Activated CD4-positive, CD25-positive, alpha-beta regulatory T cell treated with anti-CD3 and anti-CD28 coated beads, Interleukin-2, amount 50 U/mL, for 16 hours (primary cell): ENCODE measurements around the gene EFNA3.

Experiments used
- DNase-seq: peaks from one replicate; pipeline ENCODE4 v3.0.0-alpha.2; 2020; ENCODE audit warnings: low read depth, low spot score

Gene EFNA3

GRCh38 chr1:155131285-155131684 is 52.6 kb downstream of the EFNA3 start:
- no peak for DNase-seq

- no peak for DNase-seq
Measured at GRCh38 chr1:155131856-155132255, 53.2 kb downstream of the EFNA3 start.

DNA sequence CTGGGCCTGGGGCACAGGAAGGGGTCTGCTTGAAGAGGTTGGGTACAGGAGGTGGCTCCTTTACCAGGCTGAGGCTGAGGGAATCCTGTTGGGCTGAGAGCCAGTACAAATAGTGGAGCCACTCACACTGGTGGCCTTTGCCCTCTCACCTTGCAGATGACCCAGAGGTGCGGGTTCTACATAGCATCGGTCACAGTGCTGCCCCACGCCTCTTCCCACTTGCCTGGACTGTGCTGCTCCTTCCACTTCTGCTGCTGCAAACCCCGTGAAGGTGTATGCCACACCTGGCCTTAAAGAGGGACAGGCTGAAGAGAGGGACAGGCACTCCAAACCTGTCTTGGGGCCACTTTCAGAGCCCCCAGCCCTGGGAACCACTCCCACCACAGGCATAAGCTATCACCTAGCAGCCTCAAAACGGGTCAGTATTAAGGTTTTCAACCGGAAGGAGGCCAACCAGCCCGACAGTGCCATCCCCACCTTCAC is 55.2 kb downstream of the EFNA3 start:
- DNase-seq: no peak

DNA sequence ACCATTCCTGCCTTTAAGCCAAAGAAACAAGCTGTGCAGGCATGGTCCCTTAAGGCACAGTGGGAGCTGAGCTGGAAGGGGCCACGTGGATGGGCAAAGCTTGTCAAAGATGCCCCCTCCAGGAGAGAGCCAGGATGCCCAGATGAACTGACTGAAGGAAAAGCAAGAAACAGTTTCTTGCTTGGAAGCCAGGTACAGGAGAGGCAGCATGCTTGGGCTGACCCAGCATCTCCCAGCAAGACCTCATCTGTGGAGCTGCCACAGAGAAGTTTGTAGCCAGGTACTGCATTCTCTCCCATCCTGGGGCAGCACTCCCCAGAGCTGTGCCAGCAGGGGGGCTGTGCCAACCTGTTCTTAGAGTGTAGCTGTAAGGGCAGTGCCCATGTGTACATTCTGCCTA is 55.7 kb downstream of the EFNA3 start:
- DNase-seq: no peak

DNA sequence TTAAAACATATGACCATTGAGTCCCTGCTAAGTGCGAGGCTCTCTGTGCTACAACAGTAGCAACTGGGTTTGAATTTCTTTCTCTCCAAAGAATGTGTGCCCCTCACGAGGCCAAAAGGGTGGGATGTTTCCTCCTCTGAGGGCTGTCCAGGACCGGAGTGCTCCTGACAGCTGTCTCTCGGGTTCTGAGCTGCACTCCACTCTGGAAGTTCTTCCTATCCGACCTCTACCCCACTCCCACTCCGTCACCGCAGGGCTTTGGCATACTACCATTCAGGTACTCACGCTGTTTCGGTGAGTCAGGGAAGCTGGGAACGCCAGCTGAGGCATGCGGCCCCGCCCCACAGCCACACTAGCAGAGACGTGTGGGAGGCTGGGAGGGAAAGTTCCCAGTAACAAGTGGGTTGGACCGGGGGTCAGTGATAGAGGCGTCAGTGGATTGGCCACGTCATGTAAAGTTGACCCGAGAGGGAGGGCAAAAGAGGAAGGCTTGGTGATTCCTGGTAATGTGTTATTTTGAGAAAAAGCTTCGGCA is 56.3 kb downstream of the EFNA3 start:
- peak; percentile 22 for DNase-seq

- peak; percentile 80 for DNase-seq
Measured at GRCh38 chr1:155135415-155136028, 56.9 kb downstream of the EFNA3 start, which contains the start of gene SLC50A1. Gene SLC50A1, plus strand, starts transcription at chr1:155135852. Its CDS starts 60 bp downstream, at chr1:155135912.

DNA sequence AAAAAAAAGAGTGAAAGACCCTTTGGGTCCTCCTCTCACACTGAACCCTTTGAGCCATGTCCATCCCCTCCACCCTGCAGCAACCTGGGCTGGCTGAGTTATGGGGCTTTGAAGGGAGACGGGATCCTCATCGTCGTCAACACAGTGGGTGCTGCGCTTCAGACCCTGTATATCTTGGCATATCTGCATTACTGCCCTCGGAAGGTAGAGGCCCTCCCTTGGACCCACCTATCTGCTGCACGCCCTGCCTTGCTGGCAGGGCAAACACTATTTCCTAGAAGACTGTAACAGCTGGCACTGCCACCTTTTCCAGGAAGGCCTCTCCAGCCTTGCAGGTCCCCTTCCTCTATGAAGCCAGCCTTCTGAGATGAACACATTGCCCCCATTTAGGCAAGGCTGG is 58.1 kb downstream of the EFNA3 start:
- no peak for DNase-seq
